Measurements from ENCODE around the gene NISCH.
A peak's percentile ranks its signal among the peaks of the same experiment; 100 is the strongest.

Gene NISCH

DNA sequence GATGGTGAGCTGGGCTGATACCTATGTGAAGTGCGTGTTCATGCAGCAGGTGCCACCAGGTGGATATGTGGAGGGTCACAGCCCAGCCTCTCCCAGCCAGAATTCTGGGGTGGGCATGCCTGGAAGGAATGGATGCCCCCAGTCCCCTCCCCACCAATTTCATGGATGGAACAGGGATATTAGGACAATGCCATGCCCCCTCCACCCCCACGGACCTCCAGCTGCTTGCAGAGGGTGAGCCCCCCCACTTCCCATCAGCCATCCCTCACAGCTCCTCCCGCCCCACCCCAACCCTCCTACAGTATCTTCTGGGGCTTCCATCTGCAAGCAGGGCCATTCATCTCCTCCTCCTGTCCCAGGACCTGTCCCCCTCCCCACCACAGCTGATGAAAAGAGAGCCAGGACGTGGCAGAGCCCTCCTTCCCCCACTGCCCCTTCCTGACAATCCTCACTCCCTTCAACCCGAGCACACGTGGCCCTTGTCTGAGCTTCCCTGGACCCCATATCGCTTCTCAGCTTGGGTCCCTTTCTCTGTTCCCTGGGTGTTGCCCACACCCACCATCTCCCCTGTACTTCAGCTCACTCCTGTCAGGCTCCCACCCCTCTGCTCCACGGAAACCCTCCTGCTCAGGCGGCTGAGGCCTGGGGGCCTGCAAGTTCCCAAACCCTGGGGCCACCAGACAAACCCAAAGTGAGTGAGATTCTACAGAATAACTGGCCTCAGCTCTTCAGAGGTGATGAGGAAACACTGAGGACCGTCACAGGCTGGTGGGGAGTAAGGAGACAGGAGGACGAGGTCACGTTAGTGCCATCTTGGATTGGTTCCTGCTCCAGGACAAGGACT lies 7.7 kb upstream of the NISCH start:
- DNase-seq (ENCODE audit: low spot score) = no peak

DNA sequence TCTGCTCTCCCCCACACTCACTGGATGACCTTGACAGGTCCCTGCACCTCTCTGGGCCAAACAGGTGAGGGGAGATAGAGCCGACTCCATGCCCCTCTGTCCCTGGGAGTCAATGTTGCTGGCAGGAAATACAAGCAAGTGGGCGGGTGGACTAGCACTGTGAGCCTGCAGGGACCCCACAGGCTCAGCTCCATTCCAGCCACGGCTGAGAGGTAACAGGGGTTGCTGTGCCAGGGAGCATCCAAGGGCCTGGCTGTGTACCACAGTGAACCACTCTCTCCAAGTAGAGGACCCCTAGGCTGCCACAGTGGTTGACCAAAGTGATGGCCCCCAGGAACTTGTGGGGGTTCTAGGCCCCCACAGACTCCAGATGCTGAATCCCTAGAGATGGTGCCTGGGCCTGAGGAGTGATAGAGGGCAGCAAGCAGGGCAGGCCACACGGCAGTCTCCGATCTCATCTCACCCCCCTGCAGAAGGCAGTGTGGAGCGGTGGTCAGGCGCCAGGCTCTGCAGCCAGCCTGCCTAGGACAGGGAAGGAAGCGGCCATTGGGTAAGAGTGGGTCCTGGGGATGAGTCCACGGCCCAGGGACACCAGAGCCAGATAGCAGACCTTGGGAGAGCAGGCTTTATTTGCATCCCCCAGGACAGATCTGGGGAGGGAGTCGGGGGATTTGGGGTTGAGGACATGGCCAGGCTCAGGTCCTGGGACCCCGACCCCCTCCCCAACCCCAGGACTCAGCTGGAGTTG lies 4.7 kb upstream of the NISCH start:
- DNase-seq (ENCODE audit: low spot score) = no peak

DNA sequence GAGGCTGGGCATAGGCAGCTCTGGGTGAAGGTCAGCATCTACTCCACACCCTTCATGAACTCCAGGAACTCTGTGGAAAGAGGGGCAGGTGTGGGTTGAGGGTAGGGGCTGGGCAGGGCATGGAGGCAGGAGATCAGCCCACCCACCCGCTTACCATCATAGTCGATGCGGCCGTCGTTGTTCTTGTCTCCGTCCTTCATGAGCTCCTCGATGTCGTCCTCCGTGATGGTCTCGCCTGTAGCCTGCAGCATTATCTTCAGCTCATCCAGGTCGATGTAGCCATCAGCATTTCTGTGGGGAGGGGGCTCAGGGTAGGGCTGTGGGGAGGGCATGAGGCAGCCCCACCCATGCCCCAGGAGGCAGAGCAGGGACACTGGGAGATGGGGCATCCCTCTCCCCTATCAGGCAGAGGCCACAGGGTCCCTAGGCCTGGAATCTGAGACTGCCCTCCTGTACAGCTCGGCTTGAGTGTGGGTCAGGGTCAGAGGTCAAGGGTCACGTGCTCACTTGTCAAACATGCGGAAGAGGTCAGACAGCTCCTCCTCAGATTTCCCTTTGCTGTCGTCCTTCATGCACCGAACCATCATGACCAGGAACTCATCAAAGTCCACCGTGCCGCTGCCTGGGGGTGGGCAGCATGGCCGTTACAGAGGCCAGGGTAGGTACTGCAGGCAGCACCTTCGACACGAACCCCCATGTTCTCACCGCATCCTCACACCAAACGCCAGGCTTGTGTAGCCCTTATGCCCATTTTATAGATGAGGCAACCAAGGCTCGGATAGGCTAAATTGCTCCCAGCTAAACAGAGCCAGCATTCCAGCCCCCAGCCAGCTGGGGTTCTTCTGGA lies 3.9 kb upstream of the NISCH start:
- DNase-seq (ENCODE audit: low spot score) = no peak

DNA sequence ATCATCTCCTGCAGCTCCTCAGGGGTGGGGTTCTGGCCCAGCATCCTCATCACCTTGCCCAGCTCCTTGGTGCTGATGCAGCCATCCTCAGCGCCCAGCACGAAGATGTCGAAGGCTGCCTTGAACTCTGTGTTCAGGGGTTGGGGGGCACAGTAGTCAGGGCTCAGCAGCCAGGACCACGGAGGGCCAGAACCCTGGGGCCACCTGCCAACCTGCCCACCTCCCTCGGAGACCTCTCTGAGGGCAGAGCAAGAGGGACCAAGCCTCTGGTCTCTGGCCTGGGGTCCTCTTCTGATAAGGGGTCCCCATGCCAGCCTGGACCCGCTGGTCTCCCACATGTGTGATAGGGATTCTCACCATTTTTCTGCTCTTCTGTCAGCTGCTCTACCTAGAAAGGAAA lies 3.3 kb upstream of the NISCH start:
- DNase-seq (ENCODE audit: low spot score) = no peak

DNA sequence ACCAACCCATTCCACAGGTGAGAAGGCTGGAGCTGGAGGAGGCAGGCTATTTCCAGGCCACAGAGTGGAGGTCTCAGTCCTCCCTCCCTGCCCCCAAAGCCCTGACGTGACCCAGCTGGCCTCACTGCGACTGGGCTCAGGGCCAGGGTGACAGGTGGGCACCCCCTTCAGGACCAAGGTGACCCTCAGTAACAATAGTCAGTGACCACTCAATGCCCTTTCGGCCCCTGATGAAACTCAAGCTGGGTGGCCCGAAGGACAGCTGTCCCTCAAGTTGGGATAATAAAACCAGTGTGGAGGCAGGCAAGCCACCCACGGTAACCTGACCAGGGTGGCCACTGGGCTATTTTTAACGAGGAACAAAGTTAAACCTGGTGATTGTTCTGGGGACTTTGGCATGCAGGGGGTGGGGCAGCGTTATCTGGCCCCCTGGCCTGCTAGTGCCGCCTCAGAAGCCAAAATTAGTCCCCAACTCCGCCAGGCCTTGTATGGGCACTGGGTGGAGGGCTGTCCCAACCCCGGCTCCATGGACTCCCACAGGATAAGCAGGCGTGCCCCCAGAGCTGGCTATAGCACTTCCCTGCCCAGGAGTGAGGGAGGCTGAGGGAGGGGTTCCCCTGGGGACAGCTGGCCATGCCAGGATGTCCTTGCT lies 2.7 kb upstream of the NISCH start:
- DNase-seq (ENCODE audit: low spot score) = no peak

DNA sequence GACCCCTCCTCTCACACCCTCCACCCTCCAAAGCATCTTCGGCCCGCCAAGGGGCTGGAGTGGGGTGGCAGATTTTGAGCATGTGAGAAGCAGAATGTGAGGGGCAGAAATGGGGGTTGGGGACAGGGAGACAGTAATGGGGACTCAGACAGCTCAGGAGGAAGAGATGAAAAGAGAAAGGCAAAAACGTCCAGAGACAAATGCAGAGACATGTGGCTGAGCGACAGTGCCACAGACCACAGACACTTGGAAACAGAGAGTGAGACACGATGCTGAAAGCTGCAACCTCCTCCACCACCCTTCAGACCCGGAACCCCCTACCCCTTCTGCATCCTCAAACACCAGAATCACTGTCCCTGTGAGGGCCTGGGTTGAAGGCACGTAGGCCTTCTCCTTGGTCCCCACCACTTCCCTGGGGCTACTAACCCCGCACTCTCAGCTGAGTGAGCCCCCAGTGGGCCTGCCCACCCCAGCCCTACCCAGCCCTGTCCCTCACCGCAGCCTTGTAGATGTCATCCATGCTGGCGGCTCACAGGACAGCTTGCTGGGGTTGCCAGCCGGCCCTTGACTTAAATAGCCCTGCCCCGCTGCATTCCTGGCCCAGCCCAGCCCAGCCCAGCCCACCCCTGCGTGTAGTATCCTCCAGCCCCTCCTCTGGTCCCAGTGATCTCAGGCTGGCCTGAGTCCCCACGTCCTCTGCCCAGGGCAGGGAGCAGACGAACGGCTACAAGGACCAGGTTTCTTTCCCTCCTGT lies 1.7 kb upstream of the NISCH start, which contains the start of gene TNNC1:
TNNC1 (minus strand) TSS at position 546 of the 754 bp plus-strand sequence; CDS start at position 520, 26 bp downstream.
- DNase-seq (ENCODE audit: low spot score) = peak; percentile 53

DNA sequence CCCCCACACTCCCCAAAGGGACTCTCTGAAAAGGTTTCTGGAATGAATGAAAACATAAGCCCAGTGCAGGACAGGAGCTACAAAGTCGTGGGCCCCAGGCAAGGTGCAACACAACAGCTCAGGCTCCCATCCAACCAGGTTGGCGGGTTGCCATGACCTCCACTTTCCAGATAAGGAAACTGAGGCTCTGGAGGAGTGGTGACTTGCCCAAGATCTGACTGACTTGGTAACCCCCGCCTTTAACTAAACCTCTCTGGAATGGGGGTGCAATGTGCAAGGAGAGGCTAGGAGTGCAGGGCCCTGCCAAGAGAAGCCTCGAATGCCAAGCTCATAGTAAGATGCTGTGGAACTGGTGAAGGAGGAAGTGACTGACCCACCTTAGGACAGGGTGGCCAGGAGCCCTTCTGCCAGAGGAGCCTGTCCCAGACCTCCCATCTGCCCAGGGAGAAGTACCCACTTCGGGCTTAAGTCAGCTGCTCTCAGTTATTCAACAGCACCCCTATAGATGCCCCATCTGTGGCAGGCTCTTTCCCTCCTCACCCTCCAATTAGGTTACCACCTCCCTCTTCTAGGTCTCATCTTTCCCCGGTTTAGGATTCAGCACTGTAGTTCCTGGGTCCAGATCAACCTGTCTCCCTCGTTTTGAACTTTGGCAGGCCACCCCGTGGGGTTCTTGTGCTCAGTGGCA lies 1.0 kb upstream of the NISCH start:
- no peak for DNase-seq (ENCODE audit: low spot score)

DNA sequence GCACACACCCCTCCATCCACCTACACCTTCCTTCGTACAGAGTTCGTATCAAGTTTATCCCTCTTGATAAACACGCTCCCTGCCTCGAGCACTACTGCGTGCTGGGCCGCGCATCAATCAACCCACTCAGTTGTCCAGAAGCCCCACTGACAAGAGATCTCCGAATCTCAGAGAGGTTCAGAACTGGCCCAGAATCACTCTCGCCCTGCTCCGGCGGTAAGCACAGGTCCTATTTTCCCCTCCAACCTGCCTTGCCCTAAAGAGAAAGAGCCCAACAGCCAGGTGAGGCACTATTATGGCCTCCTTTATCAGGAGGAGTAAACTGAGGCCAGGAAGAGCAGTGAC lies 494 bp upstream of the NISCH start:
- DNase-seq (ENCODE audit: low spot score) = no peak

DNA sequence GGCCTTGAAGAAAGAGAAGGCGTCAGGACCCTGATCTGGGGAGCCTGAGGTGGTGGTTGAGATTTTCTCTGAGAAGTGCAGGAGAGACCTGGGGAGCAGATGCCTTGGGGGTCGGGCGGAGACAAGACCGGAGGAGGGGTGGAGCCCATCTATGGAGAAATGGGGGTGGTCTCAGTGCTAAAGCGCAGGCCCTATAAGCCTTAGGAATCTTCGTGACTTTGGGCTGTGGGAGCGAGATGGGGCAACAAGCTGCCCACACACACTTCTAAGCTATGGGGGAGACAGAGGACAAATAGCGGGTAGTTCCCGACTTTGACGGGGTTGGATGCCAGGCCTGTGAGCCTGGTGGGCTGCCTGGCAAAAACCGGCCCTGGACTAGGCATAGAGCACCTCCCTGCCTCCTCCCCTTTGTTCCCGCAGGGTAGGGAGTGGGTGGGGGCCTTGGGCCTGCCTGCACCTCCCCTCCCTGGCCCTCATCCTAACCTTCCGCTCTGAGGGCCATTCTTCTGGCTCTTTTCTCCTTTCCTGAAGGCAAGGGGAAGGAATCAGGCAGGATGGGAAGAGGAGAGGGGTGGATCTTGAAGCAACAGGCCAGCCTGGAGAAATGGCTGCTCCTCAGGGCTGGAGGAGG lies 880 bp downstream of the NISCH start:
- peak; percentile 73 for DNase-seq (ENCODE audit: low spot score)

DNA sequence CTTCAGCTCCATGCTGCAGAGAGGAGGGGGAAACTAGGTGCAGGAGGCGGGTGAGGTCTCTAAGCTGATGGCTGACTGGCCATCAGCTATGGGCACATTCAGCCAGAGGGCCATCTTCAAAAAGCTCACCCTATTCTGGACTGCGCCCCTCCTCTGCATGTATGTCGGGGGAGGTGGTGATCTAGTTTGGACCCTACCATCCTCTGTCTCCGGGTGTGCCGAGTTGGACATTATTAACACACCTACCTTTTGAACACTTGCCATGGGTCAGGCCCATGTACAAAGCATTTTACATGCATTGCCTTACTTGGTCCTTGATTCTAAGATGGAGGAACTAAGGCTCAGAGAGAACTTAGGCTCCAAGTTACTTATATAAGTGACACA lies 1.4 kb downstream of the NISCH start:
- no peak for DNase-seq (ENCODE audit: low spot score)

DNA sequence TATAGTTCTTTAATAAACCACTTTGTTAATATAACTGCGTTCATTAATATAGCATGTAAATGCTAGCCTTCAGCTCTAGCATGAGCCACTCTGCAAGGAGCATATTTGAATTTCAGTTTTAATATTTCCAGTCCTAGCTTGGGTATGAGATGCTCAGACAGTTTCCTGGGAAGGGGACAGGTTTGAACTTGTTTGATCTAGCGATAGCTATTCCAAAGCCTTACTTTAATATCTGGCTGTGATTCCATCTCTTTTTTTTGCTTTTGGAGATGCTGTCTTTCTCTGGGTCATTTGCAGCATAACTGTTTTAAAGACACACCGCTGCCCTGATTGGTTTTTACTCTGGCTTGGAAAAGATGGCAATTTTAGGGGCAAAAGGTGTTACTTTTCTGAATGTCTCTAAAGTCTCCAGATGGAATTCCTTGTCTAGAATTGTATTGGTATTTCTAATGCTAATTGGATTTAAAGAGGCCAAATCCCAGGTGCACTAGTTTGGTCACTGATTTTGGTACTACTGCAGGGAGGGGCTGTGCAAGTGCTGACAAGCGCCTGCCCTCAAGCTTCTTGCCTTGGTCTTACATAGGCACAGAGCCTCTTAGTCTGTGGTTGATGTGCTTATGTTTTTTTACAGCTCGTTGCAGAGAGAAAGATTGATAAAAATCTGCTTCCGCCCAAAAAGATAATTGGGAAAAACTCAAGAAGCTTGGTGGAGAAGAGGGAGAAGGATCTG lies 2.8 kb downstream of the NISCH start:
- DNase-seq (ENCODE audit: low spot score) = no peak

DNA sequence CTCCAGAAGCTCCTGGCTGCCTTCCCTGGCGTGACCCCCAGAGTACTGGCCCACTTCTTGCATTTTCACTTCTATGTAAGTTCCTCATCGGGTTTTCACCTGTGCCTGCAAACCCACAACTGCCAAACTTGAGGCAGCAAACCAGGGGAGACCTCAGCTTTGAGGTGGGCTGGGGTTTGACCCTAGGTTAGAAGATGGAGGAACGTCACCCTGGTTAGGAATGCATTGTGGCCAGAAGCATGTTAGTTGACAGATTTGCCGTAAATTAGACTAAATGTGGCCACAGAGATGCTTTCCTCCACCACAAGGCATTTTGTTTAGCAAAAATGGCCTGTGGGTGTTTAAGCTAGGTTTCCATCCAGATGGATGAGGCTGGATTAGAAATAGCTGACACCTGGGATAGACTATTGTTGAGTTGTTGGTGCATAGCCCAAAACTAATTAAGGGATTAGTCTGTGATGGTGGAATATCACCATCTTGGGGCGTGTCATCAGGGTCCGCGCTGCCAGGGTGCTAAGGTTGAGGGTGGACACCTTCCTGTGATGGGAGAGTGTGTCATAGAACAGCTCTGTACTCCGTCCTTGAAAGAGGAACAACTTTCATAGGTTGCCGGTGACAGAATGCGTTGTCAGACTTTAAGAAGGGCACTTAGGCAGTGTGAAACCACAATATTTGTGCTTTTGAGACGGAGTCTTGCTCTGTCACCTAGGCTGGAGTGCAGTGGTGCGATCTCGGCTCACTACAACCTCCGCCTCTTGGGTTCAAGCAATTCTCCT lies 3.6 kb downstream of the NISCH start:
- DNase-seq (ENCODE audit: low spot score) = no peak

DNA sequence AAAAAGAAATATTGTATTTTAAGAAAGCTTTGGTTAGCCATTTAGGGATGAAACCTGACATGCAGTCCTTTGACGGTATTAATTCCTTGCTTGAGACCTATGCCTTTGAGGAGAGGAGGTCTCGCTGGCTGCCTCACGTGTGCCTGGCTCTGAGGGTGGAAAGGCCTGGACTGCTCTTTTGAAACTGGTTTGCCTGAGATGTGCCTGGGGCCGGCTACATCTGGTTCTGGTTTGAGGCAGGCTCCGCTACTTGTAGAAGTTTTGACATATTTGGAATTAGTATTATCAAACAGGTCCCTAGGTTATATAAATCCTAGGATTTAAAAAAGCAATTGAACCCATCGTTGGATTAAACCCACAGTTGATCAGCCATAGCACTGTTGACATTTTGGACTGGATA lies 6.5 kb downstream of the NISCH start:
- no peak for DNase-seq (ENCODE audit: low spot score)

DNA sequence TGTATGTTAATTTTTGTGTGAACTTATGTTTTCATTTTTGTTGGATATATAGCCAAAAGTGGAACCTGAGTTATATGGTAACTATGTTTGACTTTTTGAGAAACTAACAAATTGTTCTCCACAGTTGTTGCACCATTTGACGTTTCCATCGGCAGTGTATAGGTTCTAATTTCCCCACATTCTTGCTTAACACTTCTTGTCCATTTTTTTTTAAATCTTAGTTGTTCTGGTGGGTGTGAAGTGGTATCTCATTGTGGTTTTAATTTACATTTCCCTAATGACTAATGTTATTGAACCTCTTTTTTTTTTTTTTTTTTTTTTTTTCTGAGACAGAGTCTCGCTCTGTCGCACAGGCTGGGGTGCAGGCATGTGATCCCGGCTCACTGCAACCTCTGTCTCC lies 8.0 kb downstream of the NISCH start:
- DNase-seq (ENCODE audit: low spot score) = no peak

DNA sequence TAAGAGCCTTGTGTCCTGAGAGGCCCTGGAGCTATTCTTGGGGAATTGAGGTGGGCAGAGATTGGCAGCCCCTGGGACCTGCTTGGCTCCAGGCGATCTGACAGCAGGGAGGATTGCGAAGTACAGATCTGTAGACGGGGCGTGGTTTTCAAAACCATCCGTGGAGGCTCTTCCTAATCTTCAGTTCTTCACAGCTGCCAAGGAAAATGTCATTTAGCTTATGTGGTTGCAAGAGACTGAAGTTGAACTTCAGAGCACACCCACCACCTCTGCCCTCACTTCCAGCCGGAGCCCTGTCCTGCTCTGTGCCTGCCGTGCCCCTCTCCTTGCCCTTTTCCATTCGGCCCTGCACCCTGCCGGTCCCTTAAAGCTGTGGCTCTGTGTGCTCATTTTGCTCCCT lies 12.9 kb downstream of the NISCH start:
- DNase-seq (ENCODE audit: low spot score) = peak; percentile 41

DNA sequence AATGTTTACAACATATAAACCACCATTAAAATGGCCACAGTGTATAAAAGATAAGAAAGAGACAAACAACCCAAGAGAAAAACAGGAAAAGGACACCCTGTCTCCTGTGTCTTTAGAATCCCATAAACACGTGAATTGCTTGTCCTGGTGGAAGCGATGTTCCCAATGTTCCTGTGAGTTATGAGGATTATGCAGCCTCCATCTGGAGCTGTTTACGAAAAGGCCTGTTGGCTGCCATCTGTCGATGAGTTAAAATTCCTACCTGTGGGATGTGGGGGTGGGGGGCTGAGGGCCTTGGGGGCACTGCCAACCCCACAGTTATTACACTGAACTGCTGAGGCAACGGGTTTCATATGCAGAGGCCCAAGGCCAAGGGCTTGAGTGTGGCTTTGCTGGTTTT lies 13.6 kb downstream of the NISCH start:
- no peak for DNase-seq (ENCODE audit: low spot score)

DNA sequence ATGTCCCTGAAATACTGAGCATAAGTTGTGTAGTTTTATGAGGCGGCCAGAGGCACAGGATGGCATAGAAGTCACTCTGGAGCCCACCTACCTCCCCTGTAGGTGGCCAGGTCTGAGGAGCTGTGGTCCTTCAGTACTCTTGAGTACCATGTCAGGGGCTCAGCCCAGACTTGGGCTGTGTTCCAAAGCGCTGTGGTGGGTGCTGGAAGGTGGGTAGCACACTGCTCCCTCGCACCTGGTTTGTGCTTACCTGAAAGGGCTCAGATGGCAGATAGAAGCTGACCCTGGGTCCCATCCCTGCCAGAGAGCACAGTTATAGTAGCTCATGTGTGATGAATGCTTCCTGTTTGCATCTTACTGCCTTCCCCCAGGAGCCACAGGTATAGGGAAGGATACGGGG lies 15.5 kb downstream of the NISCH start:
- DNase-seq (ENCODE audit: low spot score) = no peak

DNA sequence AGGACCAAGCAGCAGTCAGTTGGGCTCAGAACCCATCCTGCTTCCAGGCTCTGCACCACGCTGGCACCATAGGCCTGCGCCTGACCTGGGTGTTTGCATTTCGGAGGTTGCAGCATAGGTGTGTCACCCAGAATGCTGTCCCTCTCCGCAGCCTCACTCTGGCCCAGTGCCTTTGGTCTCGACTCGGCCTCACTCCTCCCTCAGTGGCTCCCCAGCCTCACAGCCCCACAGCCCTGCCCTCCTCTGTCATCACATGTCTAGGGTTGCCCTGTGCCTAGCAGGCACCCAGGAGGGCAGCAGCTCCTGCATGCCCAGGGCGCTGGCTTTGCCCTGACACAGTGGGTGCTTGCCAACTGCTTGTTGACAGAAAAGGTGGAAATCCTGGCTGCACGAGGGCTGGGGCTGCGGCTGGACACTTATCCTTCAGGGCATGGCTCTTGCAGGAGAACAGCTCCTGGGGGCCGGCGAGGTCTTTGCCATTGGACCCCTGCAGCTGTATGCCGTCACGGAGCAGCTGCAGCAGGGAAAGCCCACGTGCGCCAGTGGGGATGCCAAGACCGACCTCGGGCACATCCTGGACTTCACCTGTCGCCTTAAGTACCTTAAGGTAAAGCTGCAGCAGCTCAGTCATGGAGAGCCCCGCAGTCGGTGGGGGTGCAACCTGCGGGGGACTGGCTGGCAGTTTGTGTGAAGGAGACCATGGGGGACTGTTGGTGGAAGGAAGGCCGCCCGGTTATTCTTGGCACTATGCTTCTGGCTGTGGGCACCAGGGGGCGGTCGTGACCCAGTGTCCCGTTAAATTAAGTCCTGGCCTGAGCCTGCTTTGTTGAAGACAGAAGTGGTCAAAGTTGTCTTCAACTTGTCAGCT lies 16.2 kb downstream of the NISCH start:
- peak; percentile 74 for DNase-seq (ENCODE audit: low spot score)

All from AG20443 (cell line).